HG03378 (cell line): ENCODE results near the gene DNAJB1.
"Not testable (repeated sequence)": the region's sequence is repeated elsewhere in the genome, so short reads cannot be mapped to it uniquely, and the experiment has no call there.

Source experiments
- ATAC-seq: cut with Tn5 transposase; IDR thresholded peaks from one replicate; pipeline ENCODE4 v1.9.1; 2021; ENCODE audit warnings: mild to moderate bottlenecking, moderate library complexity; ENCODE audit not compliant: unreplicated experiment

The DNAJB1 gene

GRCh38 chr19:14517840-14518505 is at the start of gene DNAJB1:
Gene DNAJB1, minus strand, starts transcription at chr19:14518397. Its CDS starts 48 bp downstream, at chr19:14518349.
- peak; percentile 41 for ATAC-seq

- ATAC-seq: no peak
Measured at GRCh38 chr19:14567079-14567478, 48.9 kb upstream of the DNAJB1 start.

GRCh38 chr19:14566712-14567077 is 48.5 kb upstream of the DNAJB1 start:
- ATAC-seq: no peak

- no peak for ATAC-seq
Measured at GRCh38 chr19:14565765-14566711, 47.8 kb upstream of the DNAJB1 start.

- ATAC-seq: no peak
Measured at GRCh38 chr19:14565298-14565679, 47.1 kb upstream of the DNAJB1 start.

- not testable (repeated sequence) for ATAC-seq
Measured at GRCh38 chr19:14564652-14565297, 46.6 kb upstream of the DNAJB1 start.

GRCh38 chr19:14563989-14564651 is 45.9 kb upstream of the DNAJB1 start:
- no peak for ATAC-seq

- ATAC-seq: no peak
Measured at GRCh38 chr19:14563590-14563926, 45.4 kb upstream of the DNAJB1 start.

GRCh38 chr19:14562660-14563589 is 44.7 kb upstream of the DNAJB1 start:
- no peak for ATAC-seq

- ATAC-seq: no peak
Measured at GRCh38 chr19:14561847-14562351, 43.7 kb upstream of the DNAJB1 start.

- ATAC-seq: no peak
Measured at GRCh38 chr19:14561249-14561648, 43.1 kb upstream of the DNAJB1 start.

- no peak for ATAC-seq
Measured at GRCh38 chr19:14560776-14561108, 42.5 kb upstream of the DNAJB1 start.

GRCh38 chr19:14559916-14560775 is 41.9 kb upstream of the DNAJB1 start:
- no peak for ATAC-seq

GRCh38 chr19:14558370-14559066 is 40.3 kb upstream of the DNAJB1 start:
- no peak for ATAC-seq

GRCh38 chr19:14556662-14557188 is 38.5 kb upstream of the DNAJB1 start:
- ATAC-seq: no peak

GRCh38 chr19:14555918-14556661 is 37.9 kb upstream of the DNAJB1 start:
- no peak for ATAC-seq

GRCh38 chr19:14554382-14554812 is 36.2 kb upstream of the DNAJB1 start:
- ATAC-seq: no peak

- ATAC-seq: no peak
Measured at GRCh38 chr19:14553939-14554243, 35.7 kb upstream of the DNAJB1 start.
